GM19372 (cell line): ENCODE results near the gene TMEM164.

Source experiments
- ATAC-seq: cut with Tn5 transposase; IDR thresholded peaks from one replicate; pipeline ENCODE4 v1.9.1; 2021; ENCODE audit warnings: mild to moderate bottlenecking, low read depth, moderate library complexity; ENCODE audit not compliant: unreplicated experiment

Gene TMEM164

GRCh38 chrX:110188701-110189558 lies 186.0 kb downstream of the TMEM164 start:
- no peak for ATAC-seq

GRCh38 chrX:110192516-110192915 lies 189.6 kb downstream of the TMEM164 start:
- no peak for ATAC-seq

GRCh38 chrX:110194977-110195376 lies 192.1 kb downstream of the TMEM164 start:
- ATAC-seq, result no peak

GRCh38 chrX:110201799-110202198 lies 198.9 kb downstream of the TMEM164 start:
- ATAC-seq, result no peak

GRCh38 chrX:110204986-110205385 lies 202.1 kb downstream of the TMEM164 start:
- no peak for ATAC-seq

- no peak for ATAC-seq
Measured at GRCh38 chrX:110208092-110208491, 205.2 kb downstream of the TMEM164 start.

- ATAC-seq, result no peak
Measured at GRCh38 chrX:110210417-110211139, 207.7 kb downstream of the TMEM164 start.

GRCh38 chrX:110211340-110211739 lies 208.4 kb downstream of the TMEM164 start:
- ATAC-seq, result no peak

- ATAC-seq, result no peak
Measured at GRCh38 chrX:110212299-110212698, 209.4 kb downstream of the TMEM164 start.

GRCh38 chrX:110213183-110213582 lies 210.3 kb downstream of the TMEM164 start:
- ATAC-seq, result no peak

- no peak for ATAC-seq
Measured at GRCh38 chrX:110214684-110215083, 211.8 kb downstream of the TMEM164 start.

GRCh38 chrX:110215411-110215810 lies 212.5 kb downstream of the TMEM164 start:
- ATAC-seq, result no peak

GRCh38 chrX:110216027-110216426 lies 213.1 kb downstream of the TMEM164 start:
- ATAC-seq, result no peak

GRCh38 chrX:110218591-110218990 lies 215.7 kb downstream of the TMEM164 start:
- ATAC-seq, result no peak

GRCh38 chrX:110219920-110220319 lies 217.0 kb downstream of the TMEM164 start:
- no peak for ATAC-seq

- no peak for ATAC-seq
Measured at GRCh38 chrX:110222497-110223257, 219.8 kb downstream of the TMEM164 start.

GRCh38 chrX:110224926-110225617 lies 222.2 kb downstream of the TMEM164 start:
- ATAC-seq, result no peak

GRCh38 chrX:110226931-110227330 lies 224.0 kb downstream of the TMEM164 start:
- no peak for ATAC-seq
